Prostate gland (tissue), 2 donors: Measurements from ENCODE around the gene TEAD3.

Experiments used
- POLR2A ChIP-seq: fragments of 450-650 bp; IDR thresholded peaks from one replicate; pipeline ENCODE4 v1.6.1; 2016; ENCODE audit warnings: antibody characterized with exemption, mild to moderate bottlenecking
- POLR2AphosphoS5 ChIP-seq: sonication (generic); formaldehyde crosslinking; IDR thresholded peaks from one replicate; pipeline ENCODE4 v1.6.1; 2017; ENCODE audit warnings: antibody characterized with exemption
- TF ChIP-seq, protein P1 (sequence below), 4 experiments: fragments of 200-600 bp in 2 of 4; fragments of 450-650 bp in 2 of 4; sonication (generic) in 2 of 4; IDR thresholded peaks; 1 replicate in 3 of 4; 2 replicates in 1 of 4; pipeline ENCODE4 v1.5.1; 2016 to 2019; ENCODE audit warnings: antibody characterized with exemption in 4 of 4, mild to moderate bottlenecking in 2 of 4, moderate library complexity in 2 of 4

DNA sequence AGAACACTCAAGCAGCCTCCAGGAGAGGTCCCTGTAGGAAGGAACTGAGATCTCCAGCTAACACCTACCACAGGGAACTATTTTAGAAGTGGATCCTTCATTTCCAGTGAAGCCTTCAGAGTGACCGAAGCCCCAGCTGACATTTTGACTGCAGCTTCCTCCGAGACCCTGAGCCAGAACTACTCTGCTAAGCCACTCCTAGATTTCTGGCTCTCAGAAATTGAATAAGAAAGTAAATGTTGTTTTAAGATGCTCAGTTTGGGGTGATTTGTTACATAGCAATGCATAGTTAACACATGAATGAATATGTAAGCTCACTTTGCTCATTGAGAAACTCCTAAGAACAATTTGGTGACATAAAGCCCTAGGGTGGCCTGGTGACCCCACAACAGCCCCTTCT is 10.3 kb upstream of the TEAD3 start:
- TF ChIP-seq, protein P1, sequence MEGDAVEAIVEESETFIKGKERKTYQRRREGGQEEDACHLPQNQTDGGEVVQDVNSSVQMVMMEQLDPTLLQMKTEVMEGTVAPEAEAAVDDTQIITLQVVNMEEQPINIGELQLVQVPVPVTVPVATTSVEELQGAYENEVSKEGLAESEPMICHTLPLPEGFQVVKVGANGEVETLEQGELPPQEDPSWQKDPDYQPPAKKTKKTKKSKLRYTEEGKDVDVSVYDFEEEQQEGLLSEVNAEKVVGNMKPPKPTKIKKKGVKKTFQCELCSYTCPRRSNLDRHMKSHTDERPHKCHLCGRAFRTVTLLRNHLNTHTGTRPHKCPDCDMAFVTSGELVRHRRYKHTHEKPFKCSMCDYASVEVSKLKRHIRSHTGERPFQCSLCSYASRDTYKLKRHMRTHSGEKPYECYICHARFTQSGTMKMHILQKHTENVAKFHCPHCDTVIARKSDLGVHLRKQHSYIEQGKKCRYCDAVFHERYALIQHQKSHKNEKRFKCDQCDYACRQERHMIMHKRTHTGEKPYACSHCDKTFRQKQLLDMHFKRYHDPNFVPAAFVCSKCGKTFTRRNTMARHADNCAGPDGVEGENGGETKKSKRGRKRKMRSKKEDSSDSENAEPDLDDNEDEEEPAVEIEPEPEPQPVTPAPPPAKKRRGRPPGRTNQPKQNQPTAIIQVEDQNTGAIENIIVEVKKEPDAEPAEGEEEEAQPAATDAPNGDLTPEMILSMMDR (IDR thresholded peaks at IDR 0.05), result no peak
- TF ChIP-seq POLR2A (no peak), POLR2AphosphoS5 (no peak)
